ENCODE data around the gene LIMS2.

DNA sequence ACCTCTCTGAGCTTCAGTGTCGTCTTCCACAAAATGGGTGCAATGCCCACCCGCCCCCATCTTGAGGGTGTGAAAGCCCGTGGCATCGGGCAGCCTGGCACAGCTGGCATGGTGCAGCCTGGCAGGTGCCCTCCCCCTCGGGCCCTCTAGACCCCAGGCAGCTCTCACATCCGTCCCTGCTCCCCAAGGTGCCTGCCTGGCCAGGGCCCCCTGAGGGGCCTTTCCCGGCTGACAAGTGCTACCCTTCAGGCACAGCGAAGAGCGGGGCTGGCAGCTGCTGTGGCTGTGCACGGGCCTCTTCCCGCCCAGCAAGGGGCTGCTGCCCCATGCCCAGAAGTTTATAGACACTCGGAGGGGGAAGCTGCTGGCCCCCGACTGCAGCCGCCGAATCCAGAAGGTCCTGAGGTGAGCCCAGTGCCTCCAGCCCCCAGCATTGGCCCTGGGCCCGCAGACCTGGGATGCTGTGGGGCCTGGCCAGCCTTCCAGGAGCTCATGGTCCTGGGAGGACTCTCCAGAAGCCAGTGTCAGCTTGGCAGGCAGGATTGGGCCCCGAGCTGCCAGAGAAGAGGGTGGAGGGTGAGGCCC is 43.2 kb downstream of the LIMS2 start:
- TF ChIP-seq, protein P1, sequence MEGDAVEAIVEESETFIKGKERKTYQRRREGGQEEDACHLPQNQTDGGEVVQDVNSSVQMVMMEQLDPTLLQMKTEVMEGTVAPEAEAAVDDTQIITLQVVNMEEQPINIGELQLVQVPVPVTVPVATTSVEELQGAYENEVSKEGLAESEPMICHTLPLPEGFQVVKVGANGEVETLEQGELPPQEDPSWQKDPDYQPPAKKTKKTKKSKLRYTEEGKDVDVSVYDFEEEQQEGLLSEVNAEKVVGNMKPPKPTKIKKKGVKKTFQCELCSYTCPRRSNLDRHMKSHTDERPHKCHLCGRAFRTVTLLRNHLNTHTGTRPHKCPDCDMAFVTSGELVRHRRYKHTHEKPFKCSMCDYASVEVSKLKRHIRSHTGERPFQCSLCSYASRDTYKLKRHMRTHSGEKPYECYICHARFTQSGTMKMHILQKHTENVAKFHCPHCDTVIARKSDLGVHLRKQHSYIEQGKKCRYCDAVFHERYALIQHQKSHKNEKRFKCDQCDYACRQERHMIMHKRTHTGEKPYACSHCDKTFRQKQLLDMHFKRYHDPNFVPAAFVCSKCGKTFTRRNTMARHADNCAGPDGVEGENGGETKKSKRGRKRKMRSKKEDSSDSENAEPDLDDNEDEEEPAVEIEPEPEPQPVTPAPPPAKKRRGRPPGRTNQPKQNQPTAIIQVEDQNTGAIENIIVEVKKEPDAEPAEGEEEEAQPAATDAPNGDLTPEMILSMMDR (IDR thresholded peaks at IDR 0.05; ENCODE audit: extremely low read depth in 1 of 2, insufficient read depth in 1 of 2, low read depth in 1 of 2, low read length in 2 of 2): no peak
- TF ChIP-seq, protein P2, sequence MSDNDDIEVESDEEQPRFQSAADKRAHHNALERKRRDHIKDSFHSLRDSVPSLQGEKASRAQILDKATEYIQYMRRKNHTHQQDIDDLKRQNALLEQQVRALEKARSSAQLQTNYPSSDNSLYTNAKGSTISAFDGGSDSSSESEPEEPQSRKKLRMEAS (IDR thresholded peaks at IDR 0.05; ENCODE audit: insufficient read depth, insufficient read length): no peak
- TF ChIP-seq POLR2AphosphoS5 (IDR thresholded peaks at IDR 0.05; ENCODE audit: insufficient read depth, low read depth, low read length): no peak
- TF ChIP-seq GATA2 (IDR thresholded peaks at IDR 0.05; ENCODE audit: insufficient read depth, insufficient read length, low read depth, low read length): no peak
- TF ChIP-seq EZH2 (IDR thresholded peaks at IDR 0.05; ENCODE audit: borderline replicate concordance, low read depth, low read length, severe bottlenecking): no peak
